Measurements from ENCODE around the gene RSL24D1.
"Not testable (repeated sequence)": the region's sequence is repeated elsewhere in the genome, so short reads cannot be mapped to it uniquely, and the experiment has no call there.

The RSL24D1 gene

DNA sequence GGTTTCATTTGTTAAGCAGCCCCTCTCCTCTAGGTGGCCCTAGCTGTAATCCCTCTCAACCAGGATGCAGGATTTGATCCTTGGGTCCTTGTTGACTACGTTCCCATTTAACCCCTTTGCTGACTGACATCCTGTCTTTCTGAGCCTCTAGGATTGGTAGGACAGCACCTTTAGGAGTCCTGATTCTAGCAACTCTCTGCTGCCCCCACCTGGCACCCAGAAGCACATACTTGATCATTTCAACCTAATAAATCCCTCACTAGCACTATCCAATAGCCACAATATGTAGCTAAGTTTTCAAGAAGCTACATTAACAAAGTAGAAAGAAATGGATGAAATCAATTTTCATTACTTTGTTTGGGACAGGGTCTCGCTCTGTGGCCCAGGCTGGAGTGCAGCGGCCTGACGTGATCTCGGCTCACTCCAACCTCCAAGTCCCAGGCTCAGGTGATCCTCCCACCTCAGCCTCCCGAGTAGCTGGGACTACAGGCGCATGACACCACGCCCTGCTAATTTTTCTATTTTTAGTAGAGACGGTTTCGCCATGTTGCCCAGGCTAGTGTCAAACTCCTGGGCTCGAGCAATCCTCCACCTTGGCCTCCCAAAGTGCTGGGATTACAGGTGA is 28.3 kb downstream of the RSL24D1 start:
- H3K4me1 Mint-ChIP-seq = no peaks in the 10 kb centered on the region
- no peaks in the 10 kb centered on the region for H3K9me3 Mint-ChIP-seq
- no peaks in the 10 kb centered on the region for H3K36me3 Mint-ChIP-seq
- H3K4me3 Mint-ChIP-seq = no peak overlapping the region
- no peaks in the 10 kb centered on the region for H3K27me3 Mint-ChIP-seq
- H3K27ac Mint-ChIP-seq = no peak overlapping the region

DNA sequence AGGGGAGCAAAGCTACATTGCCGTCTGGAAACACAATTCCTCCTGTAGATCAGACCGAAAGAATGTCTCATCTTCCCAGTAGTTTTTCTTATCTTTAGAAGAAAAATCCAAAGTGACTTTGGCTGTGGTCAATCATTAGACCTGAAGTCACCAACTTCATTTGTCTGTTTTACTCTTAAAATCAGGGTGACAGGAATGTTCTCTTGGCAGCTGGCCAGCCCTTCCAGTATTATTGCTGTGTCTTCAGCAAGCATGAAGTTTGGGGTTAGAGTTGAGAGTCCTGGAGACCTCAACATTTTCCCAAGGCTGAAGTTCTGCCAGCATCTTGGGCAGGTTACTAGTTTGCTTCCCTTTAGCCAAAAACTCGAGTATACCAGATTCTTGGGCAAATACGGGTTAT is 32.5 kb downstream of the RSL24D1 start:
- H3K4me3 Mint-ChIP-seq = no peak overlapping the region
- no peaks in the 10 kb centered on the region for H3K4me1 Mint-ChIP-seq
- H3K27me3 Mint-ChIP-seq = no peaks in the 10 kb centered on the region
- no peaks in the 10 kb centered on the region for H3K36me3 Mint-ChIP-seq
- no peak overlapping the region for H3K27ac Mint-ChIP-seq
- no peaks in the 10 kb centered on the region for H3K9me3 Mint-ChIP-seq

DNA sequence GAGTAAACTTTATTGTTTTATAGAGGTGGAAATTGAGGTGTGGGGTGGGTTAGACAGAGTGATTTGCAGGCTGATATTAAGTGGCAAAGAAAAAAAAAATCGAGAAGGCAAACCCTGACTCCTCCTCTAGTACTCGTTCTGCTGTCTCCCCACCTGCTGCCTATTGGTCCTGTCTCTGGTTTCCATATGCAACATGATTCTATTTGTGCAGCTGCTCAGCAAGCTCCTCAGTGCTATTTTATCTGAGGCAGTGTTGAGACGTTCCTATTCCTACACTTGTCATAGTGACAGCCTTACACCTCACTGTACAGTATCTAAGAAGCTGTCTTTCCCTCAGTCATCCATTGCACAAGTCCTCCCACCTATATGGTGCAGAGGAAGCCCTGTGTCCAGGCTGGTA is 45.1 kb downstream of the RSL24D1 start:
- no peak overlapping the region for H3K4me3 Mint-ChIP-seq
- no peaks in the 10 kb centered on the region for H3K4me1 Mint-ChIP-seq
- no peak overlapping the region for H3K27ac Mint-ChIP-seq
- H3K36me3 Mint-ChIP-seq = peaks cover 2% of the 10 kb centered on the region
- H3K9me3 Mint-ChIP-seq = no peaks in the 10 kb centered on the region
- H3K27me3 Mint-ChIP-seq = no peaks in the 10 kb centered on the region

DNA sequence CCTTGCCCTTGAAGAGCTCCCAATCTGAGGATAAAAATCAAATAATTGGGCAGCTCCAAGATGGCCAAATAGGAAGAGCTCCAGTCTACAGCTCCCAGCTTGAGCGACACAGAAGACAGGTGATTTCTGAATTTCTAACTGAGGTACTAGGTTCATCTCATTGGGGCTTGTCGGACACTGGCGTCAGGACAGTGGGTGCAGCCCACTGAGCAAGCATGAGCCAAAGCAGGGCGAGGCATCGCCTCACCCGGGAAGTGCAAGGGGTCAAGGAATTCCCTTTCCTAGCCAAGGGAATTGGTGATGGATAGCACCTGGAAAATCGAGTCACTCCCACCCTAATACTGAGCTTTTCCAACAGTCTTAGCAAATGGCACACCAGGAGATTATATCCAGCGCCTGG is 53.6 kb downstream of the RSL24D1 start:
- H3K9me3 Mint-ChIP-seq, H3K4me3 Mint-ChIP-seq, H3K4me1 Mint-ChIP-seq, H3K27me3 Mint-ChIP-seq, H3K27ac Mint-ChIP-seq: not testable (repeated sequence)
- H3K36me3 Mint-ChIP-seq = peaks cover 10% of the 10 kb centered on the region

DNA sequence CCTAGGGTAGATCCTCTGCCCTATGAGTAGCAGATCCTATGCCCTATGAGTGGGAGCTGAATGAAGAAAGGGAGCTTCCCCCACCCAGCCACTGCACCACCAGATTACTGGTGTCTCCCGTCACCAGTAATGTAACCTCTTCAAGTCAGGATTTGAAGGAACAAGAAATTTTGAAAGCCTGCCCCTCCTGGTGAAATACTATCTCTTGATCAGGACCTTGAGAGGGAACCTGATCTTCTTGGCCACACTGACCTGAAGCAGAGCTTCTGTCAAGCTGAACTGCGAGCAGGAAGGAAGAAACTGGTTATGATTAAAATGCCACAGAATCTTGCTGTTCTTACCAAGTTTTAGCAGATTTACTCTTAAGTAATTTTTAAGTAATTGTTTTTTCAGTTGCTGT is 62.8 kb downstream of the RSL24D1 start:
- H3K9me3 Mint-ChIP-seq = peaks cover 26% of the 10 kb centered on the region
- peaks cover 14% of the 10 kb centered on the region for H3K36me3 Mint-ChIP-seq
- no peaks in the 10 kb centered on the region for H3K4me1 Mint-ChIP-seq
- no peak overlapping the region for H3K27ac Mint-ChIP-seq
- peaks cover 2% of the 10 kb centered on the region for H3K27me3 Mint-ChIP-seq
- H3K4me3 Mint-ChIP-seq = no peak overlapping the region

DNA sequence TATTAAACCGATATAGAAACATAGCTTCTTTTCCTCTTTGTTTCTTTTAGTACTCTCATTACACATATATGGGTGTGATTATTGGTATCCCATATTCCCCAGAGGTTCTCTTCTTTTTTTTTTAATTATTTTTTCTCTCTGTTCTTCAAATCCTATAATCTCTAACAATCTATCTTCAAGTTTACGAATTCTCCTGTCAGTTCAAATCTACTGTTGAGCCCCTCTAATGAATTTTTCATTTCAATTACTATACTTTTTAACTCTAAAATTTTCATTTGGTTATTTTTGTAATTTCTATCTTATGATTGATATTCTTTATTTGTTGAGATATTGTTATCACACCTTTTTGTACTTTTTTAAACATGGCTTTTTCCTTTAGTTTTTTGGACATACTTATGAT is 64.1 kb downstream of the RSL24D1 start:
- Mint-ChIP-seq H3K36me3 (peaks cover 11% of the 10 kb centered on the region), H3K27ac (no peak overlapping the region), H3K27me3 (peaks cover 2% of the 10 kb centered on the region), H3K4me1 (no peaks in the 10 kb centered on the region), H3K9me3 (peaks cover 26% of the 10 kb centered on the region), H3K4me3 (no peak overlapping the region)

Data from activated naive CD4-positive, alpha-beta T cell treated with anti-CD3 and anti-CD28 coated beads, Interleukin-2, amount 50 U/mL, for 24 hours (primary cell).